C4-2B (cell line): Measurements from ENCODE around the gene PRKAG2.

Source experiments
- H3K27ac ChIP-seq: fragments of 450-650 bp; 2 replicates; pipeline ENCODE4 v1.5.1; 2017
- ZFX ChIP-seq: fragments of 450-650 bp; IDR thresholded peaks from 2 replicates; pipeline ENCODE4 v1.6.1; 2017
- TF ChIP-seq, protein P1 (sequence below): fragments of 450-650 bp; conservative IDR thresholded peaks from 2 replicates; pipeline ENCODE4 v1.5.1; 2017; ENCODE audit warnings: mild to moderate bottlenecking

Gene PRKAG2

DNA sequence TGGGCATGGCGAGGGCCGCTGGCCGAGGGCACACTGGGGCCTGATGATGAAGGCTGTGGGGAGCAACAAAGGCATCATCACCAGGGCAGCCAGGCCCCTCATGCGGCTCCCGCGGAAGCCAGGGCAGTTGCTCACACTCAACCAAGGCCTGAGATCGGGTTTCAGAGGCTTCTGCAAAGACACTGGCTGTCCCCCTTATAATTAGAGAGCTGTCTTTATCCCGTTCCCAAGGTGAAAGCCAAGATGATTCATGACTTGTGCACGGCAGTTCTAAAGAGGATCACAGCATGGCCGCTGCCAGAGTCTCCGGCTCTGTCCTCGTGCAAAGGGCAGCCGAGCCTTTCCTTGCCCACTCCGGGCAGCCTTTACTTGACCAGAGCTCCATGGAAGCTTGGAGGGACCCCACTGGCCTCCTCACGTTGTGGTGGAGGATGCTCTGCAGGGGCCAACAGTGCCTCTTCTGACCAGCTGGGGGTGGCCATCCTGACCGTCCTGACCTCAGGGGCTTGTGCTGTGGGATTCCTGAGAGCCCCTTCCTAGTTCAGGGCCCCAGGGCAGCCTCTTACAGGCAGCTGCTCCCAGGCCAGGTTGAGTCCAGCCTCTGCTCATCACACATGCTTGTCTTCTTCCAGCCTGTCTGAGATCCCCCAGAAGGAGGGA, 82.3 kb downstream of the PRKAG2 start:
- no peak overlapping the region for H3K27ac ChIP-seq
- TF ChIP-seq ZFX, result no peak
- TF ChIP-seq, protein P1, sequence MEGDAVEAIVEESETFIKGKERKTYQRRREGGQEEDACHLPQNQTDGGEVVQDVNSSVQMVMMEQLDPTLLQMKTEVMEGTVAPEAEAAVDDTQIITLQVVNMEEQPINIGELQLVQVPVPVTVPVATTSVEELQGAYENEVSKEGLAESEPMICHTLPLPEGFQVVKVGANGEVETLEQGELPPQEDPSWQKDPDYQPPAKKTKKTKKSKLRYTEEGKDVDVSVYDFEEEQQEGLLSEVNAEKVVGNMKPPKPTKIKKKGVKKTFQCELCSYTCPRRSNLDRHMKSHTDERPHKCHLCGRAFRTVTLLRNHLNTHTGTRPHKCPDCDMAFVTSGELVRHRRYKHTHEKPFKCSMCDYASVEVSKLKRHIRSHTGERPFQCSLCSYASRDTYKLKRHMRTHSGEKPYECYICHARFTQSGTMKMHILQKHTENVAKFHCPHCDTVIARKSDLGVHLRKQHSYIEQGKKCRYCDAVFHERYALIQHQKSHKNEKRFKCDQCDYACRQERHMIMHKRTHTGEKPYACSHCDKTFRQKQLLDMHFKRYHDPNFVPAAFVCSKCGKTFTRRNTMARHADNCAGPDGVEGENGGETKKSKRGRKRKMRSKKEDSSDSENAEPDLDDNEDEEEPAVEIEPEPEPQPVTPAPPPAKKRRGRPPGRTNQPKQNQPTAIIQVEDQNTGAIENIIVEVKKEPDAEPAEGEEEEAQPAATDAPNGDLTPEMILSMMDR, result no peak

DNA sequence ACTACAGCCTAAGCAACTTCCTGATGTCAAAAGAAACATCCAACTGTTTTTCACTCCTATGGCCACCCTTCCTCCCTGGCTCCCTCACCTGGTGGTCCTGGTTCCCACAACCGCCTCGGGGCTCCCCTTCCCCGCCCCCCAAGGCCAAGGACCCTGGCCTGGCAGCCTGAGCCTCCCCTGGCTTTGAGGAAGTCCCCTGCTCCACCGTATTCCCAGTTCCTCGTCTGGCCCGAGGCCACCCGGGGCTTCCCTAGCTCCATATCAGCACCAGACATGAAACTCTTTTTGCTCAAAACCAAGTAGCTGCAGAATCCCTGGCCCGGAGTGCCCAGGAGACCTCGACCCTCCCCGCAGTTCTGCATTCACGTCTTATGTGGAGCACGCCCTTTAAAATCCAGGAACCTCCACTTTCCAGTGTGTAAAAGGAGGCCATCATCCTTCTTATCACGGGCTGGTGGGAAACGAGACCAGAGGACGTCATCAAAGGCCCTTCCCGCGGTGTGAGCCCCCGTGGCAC, 82.9 kb downstream of the PRKAG2 start:
- H3K27ac ChIP-seq, result no peak overlapping the region
- no peak for TF ChIP-seq ZFX
- TF ChIP-seq, protein P1, result no peak

DNA sequence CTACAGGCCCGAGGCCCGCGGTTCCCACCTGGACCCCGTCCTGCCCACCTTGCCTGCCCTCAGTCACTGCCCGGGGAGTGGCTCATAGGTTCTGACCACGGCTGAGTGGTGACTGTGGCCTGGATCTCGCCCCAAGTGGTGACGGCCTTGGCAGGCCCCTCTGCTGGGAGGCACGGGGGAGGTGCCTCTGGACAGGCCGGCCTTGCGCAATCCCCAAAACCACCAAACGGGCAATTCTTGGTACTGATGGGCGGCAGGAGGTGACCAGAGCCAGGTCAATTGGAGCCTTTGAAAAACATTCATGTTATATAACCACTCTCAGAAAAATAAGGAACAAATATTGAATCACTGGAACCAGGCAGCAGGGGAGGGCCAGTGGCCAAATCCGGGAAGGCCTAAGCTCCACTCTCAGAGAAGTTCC, 83.4 kb downstream of the PRKAG2 start:
- H3K27ac ChIP-seq, result no peak overlapping the region
- no peak for TF ChIP-seq ZFX
- TF ChIP-seq, protein P1, result no peak

DNA sequence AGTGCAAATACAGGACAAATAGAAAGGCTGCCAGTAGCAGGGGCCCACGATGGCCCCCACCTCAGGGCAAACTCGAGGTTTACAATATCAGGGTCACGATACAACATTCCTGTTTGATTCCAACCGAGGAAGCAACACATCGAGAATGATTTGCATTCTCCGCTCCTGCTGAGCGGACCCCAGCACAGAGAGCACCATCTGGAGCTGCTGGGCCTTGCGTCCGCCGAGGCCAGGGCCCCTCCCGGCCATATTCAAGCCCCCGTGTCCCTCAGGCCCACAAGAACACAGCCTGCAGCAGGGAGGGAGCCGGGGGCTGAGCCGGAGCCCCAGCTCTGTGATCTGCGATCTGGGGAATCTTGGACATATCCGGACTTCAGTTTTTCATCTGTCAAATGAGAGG, 84.3 kb downstream of the PRKAG2 start:
- TF ChIP-seq ZFX, result no peak
- TF ChIP-seq, protein P1, result no peak
- H3K27ac ChIP-seq, result no peak overlapping the region

- TF ChIP-seq, protein P1, result no peak
- TF ChIP-seq ZFX, result no peak
- no peak overlapping the region for H3K27ac ChIP-seq
These were observed 84.8 kb downstream of the PRKAG2 start for GRCh38 chr7:151792086-151792485.

DNA sequence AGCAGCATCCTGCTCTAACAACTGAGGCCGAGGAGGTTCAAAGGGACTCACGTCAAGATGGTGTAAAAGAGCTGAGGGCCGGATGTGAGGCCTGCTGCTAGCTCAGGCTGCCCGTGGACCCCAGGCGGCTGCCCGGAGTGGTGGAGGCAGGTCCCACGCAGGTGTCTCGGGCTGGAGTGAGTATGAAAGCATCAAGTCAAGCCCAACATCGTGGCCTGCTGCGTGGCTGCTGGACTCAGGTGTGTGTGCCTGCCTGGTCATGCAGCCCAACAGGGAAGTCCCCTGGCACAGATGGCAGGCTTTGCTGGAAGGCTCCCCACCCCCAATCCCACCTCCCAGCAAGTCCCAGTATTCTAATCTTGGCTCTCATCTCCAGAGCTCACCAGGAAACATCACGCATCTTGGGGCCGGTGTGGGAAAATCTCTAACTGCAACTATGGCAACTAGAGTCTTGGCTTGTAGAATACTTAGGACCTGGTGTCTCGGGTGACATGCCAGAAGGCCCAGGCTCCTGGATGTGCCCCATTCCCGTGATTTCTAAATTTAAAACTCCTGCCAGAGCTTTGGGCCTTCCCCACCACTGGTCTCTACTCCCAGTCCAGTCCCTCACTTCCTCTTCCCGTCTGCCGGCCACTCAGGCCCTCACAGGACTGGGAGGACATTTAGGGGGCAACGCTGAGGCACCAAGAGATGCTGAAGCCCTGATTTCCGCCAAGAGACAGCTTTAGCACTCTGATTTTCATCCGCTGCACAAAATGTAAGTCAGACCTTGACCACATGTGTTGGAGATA, 85.9 kb downstream of the PRKAG2 start:
- H3K27ac ChIP-seq, result no peak overlapping the region
- TF ChIP-seq, protein P1, result no peak
- no peak for TF ChIP-seq ZFX
